Fibroblast of peridontal ligament (primary cell): Measurements from ENCODE around the gene GYPA.
"Not testable (repeated sequence)": the region's sequence is repeated elsewhere in the genome, so short reads cannot be mapped to it uniquely, and the experiment has no call there.

ENCODE experiments used
- DNase-seq: peaks from one replicate; pipeline ENCODE4 v3.0.0-alpha.2; 2010; ENCODE audit errors: extremely low read depth

GYPA gene

GRCh38 chr4:144128709-144129320 is 11.7 kb downstream of the GYPA start:
- DNase-seq, result not testable (repeated sequence)

DNA sequence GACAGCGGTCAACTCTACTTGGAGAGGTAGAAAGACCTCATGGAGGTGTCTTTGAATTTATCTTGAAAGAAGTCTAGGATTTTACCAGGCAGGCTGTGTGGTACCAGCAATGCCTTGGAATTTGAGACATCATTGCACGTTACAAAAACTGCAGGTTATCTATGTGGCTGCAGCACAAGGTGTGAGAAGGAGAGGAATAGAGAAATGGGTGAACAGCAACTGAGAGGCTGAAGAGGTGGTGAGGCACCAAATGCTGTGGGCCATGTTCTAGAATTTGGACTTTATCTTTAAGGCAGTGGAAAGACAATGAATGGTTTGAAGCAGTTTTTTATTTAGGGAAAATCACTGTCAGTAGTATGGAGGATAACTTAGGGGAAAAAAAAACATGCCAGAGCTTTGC is 15.4 kb downstream of the GYPA start:
- not testable (repeated sequence) for DNase-seq

- DNase-seq, result peak; percentile 16
Observed at GRCh38 chr4:144123982-144124635, 16.4 kb downstream of the GYPA start.

GRCh38 chr4:144123269-144123668 is 17.2 kb downstream of the GYPA start:
- not testable (repeated sequence) for DNase-seq

GRCh38 chr4:144119752-144120151 is 20.8 kb downstream of the GYPA start:
- DNase-seq, result not testable (repeated sequence)

GRCh38 chr4:144115519-144115918 is 25.0 kb downstream of the GYPA start:
- DNase-seq, result no peak

GRCh38 chr4:144113546-144113945 is 27.0 kb downstream of the GYPA start:
- DNase-seq, result no peak

DNA sequence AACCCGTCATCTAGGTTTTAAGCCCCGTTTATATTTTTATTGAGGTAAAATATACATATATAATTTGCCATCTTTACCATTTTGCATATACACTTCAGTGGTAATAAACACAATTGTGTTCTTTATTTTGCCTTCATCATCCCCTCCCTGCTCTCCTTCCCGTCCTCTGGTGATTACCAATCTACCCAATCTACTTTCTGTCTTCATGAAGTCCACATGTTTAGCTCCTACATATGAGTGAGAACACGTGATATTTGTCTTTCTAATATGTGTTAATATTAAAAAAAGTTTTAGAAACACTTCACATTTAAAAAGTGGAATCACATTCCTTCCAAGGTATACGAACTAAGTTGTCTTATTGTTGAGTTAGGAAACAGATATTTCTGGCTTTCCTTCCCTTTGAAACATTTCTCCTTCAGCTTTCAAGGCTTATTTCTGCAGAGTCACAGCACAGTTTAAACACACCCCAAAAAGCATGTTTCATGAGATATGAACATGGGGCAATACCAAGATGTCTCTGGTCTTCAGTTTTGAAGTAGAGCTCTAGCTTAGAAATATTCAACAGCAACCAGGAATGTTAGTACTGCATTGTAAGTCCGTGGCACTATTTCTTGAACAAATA is 35.9 kb downstream of the GYPA start:
- DNase-seq, result no peak

DNA sequence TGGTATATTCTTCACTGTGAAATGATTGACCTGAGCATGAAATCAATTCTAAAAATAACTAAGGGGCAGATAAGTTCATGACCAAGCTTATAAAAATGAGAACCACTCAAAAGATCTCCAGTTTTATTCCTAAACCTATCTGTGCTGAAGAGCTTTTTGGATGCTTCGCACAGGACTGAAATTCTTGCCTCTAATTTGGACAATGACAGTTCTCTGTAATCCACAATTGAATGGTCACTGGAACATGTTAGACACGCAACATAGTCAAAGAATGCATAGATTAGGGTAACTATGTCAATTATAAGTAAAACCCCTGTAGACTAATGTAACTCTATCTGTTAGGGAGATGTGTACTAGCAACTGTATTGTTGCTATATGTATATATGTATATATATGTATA is 42.7 kb downstream of the GYPA start:
- DNase-seq, result not testable (repeated sequence)

GRCh38 chr4:144093995-144094394 is 46.5 kb downstream of the GYPA start:
- not testable (repeated sequence) for DNase-seq

DNA sequence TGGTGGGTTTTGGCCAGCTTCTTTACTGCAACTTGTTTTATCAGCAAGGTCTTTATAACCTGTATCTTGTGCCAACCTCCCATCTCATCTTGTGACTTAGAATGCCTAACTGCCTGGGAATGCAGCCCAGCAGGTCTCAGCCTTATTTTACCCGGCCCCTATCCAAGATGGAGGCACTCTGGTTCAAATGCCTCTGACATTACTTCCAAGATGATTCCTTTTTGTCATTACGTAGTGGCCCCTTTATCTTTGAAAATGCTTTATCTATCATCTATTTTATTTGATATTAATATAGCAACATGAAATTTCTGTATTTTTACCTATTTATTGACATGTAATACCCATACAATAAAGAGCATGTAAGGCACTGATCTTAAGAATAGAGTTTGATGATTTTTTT is 49.3 kb downstream of the GYPA start:
- not testable (repeated sequence) for DNase-seq

GRCh38 chr4:144090744-144091143 is 49.8 kb downstream of the GYPA start:
- DNase-seq, result no peak

GRCh38 chr4:144082053-144082452 is 58.5 kb downstream of the GYPA start:
- DNase-seq, result not testable (repeated sequence)

GRCh38 chr4:144080135-144080534 is 60.4 kb downstream of the GYPA start:
- DNase-seq, result not testable (repeated sequence)

- not testable (repeated sequence) for DNase-seq
Observed at GRCh38 chr4:144078746-144079145, 61.8 kb downstream of the GYPA start.

DNA sequence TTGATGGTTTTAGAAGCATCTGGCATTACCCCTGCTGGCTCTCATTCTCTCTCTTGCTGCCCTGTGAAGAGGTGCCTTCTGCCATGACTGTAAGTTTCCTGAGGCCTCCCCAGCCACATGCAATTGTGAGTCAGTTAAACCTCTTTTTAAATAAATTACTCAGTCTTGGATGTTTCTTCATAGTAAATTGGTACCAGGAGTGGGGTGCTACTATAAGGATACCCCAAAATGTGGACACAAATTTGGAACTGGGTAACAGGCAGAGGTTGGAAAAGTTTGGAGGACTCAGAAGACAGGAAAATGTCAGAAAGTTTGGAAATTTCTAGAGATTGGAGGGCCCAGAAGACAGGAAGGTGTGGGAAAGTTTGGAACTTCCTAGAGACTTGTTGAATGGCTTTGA is 79.0 kb downstream of the GYPA start:
- DNase-seq, result not testable (repeated sequence)

- not testable (repeated sequence) for DNase-seq
Observed at GRCh38 chr4:144060234-144060859, 80.2 kb downstream of the GYPA start.
